Testis (tissue), 2 donors: ENCODE data around the gene NPTN.

Experiments
- CTCF ChIP-seq, 3 experiments: fragments of 450-650 bp in 2 of 3; fragments of 200-600 bp in 1 of 3; sonication (generic) in 1 of 3; IDR thresholded peaks; one replicate each; pipeline ENCODE4 v1.5.1; 2016 to 2019; ENCODE audit warnings: antibody characterized with exemption in 3 of 3, mild to moderate bottlenecking in 2 of 3, moderate library complexity in 1 of 3
- POLR2A ChIP-seq: fragments of 450-650 bp; IDR thresholded peaks from one replicate; pipeline ENCODE4 v1.6.1; 2017; ENCODE audit warnings: antibody characterized with exemption, mild to moderate bottlenecking, moderate library complexity

GRCh38 chr15:73681063-73681462 lies 47.9 kb upstream of the NPTN start:
- no peak for TF ChIP-seq CTCF (IDR thresholded peaks at IDR 0.05)
- TF ChIP-seq POLR2A = no peak
